ENCODE results near the gene ZNF764.

The ZNF764 gene

GRCh38 chr16:30585400-30586191, 27.4 kb upstream of the ZNF764 start, which contains the start of gene ZNF785:
ZNF785 (minus strand) TSS chr16:30585697; CDS start chr16:30585611, 86 bp downstream.
- peak within 1 kb of the TSS; percentile 81 for H3K4me2 ChIP-seq (ENCODE audit: low read depth, low read length, poor library complexity, severe bottlenecking)
- H3K79me2 ChIP-seq (ENCODE audit: insufficient read depth, low read length), result peaks cover 75% of the 10 kb centered on the region
- H3F3A ChIP-seq (ENCODE audit: low read depth), result no peaks in the 10 kb centered on the region
- TF ChIP-seq CTCF (conservative IDR thresholded peaks at IDR 0.05; ENCODE audit: low read length), result peak; percentile 19; the same call in 1 of the 2 replicates
- TF ChIP-seq EZH2phosphoT487 (IDR thresholded peaks at IDR 0.05; ENCODE audit: borderline replicate concordance), result no peak
- H3K9me3 ChIP-seq (ENCODE audit: insufficient read depth, low read depth, low read length), result no peaks in the 10 kb centered on the region
- peak within 1 kb of the TSS; percentile 98 for H3K9ac ChIP-seq (ENCODE audit: low read depth, low read length, poor library complexity, severe bottlenecking)
- H3K36me3 ChIP-seq (ENCODE audit: insufficient read depth, low read length), result no peaks in the 10 kb centered on the region
- H3K9me2 ChIP-seq (replicated peaks; ENCODE audit: low read depth, low read length), result no peaks in the 10 kb centered on the region
- H3K4me1 ChIP-seq (ENCODE audit: insufficient read depth, low read length, poor library complexity, severe bottlenecking), result peaks cover 26% of the 10 kb centered on the region
- peak within 1 kb of the TSS; percentile 95 for H3K4me3 ChIP-seq (ENCODE audit: low read length, poor library complexity, severe bottlenecking)
- H4K20me1 ChIP-seq (ENCODE audit: insufficient read depth, low read length, poor library complexity, severe bottlenecking), result peaks cover 4% of the 10 kb centered on the region
- H3K27me3 ChIP-seq (ENCODE audit: insufficient read depth, low read length, poor library complexity, severe bottlenecking), result peaks cover 3% of the 10 kb centered on the region
- H2AFZ ChIP-seq (ENCODE audit: low read length), result peak within 1 kb of the TSS; percentile 79

GRCh38 chr16:30585022-30585399, 26.8 kb upstream of the ZNF764 start:
- TF ChIP-seq EZH2phosphoT487 (IDR thresholded peaks at IDR 0.05; ENCODE audit: borderline replicate concordance), result no peak
- no peak for TF ChIP-seq CTCF (conservative IDR thresholded peaks at IDR 0.05; ENCODE audit: low read length)
- no peaks in the 10 kb centered on the region for H3K9me3 ChIP-seq (ENCODE audit: insufficient read depth, low read depth, low read length)
- no peaks in the 10 kb centered on the region for H3K36me3 ChIP-seq (ENCODE audit: insufficient read depth, low read length)
- H3F3A ChIP-seq (ENCODE audit: low read depth), result no peaks in the 10 kb centered on the region
- peak overlapping the region; percentile 98 for H3K9ac ChIP-seq (ENCODE audit: low read depth, low read length, poor library complexity, severe bottlenecking)
- no peaks in the 10 kb centered on the region for H3K9me2 ChIP-seq (replicated peaks; ENCODE audit: low read depth, low read length)
- H2AFZ ChIP-seq (ENCODE audit: low read length), result peak overlapping the region; percentile 79
- peaks cover 77% of the 10 kb centered on the region for H3K79me2 ChIP-seq (ENCODE audit: insufficient read depth, low read length)
- peak overlapping the region; percentile 81 for H3K4me2 ChIP-seq (ENCODE audit: low read depth, low read length, poor library complexity, severe bottlenecking)
- H3K4me1 ChIP-seq (ENCODE audit: insufficient read depth, low read length, poor library complexity, severe bottlenecking), result peaks cover 26% of the 10 kb centered on the region
- H4K20me1 ChIP-seq (ENCODE audit: insufficient read depth, low read length, poor library complexity, severe bottlenecking), result peaks cover 4% of the 10 kb centered on the region
- H3K4me3 ChIP-seq (ENCODE audit: low read length, poor library complexity, severe bottlenecking), result peak overlapping the region; percentile 95
- peaks cover 3% of the 10 kb centered on the region for H3K27me3 ChIP-seq (ENCODE audit: insufficient read depth, low read length, poor library complexity, severe bottlenecking)

GRCh38 chr16:30582611-30583340, 24.6 kb upstream of the ZNF764 start:
- no peak overlapping the region for H3K4me3 ChIP-seq (ENCODE audit: low read length, poor library complexity, severe bottlenecking)
- H3K4me1 ChIP-seq (ENCODE audit: insufficient read depth, low read length, poor library complexity, severe bottlenecking), result peaks cover 28% of the 10 kb centered on the region
- H2AFZ ChIP-seq (ENCODE audit: low read length), result no peak overlapping the region
- peaks cover 3% of the 10 kb centered on the region for H3K27me3 ChIP-seq (ENCODE audit: insufficient read depth, low read length, poor library complexity, severe bottlenecking)
- peak overlapping the region; percentile 42 for H3K4me2 ChIP-seq (ENCODE audit: low read depth, low read length, poor library complexity, severe bottlenecking)
- H3K9me2 ChIP-seq (replicated peaks; ENCODE audit: low read depth, low read length), result no peaks in the 10 kb centered on the region
- H3F3A ChIP-seq (ENCODE audit: low read depth), result no peaks in the 10 kb centered on the region
- H3K9me3 ChIP-seq (ENCODE audit: insufficient read depth, low read depth, low read length), result no peaks in the 10 kb centered on the region
- TF ChIP-seq CTCF (conservative IDR thresholded peaks at IDR 0.05; ENCODE audit: low read length), result no peak
- peaks cover 4% of the 10 kb centered on the region for H4K20me1 ChIP-seq (ENCODE audit: insufficient read depth, low read length, poor library complexity, severe bottlenecking)
- H3K9ac ChIP-seq (ENCODE audit: low read depth, low read length, poor library complexity, severe bottlenecking), result no peak overlapping the region
- H3K36me3 ChIP-seq (ENCODE audit: insufficient read depth, low read length), result no peaks in the 10 kb centered on the region
- peaks cover 66% of the 10 kb centered on the region for H3K79me2 ChIP-seq (ENCODE audit: insufficient read depth, low read length)
